HG03280 (cell line): ENCODE data around the gene MED12.
"Not testable (repeated sequence)": the region's sequence is repeated elsewhere in the genome, so short reads cannot be mapped to it uniquely, and the experiment has no call there.

ENCODE experiments used
- ATAC-seq: cut with Tn5 transposase; IDR thresholded peaks from one replicate; pipeline ENCODE4 v1.9.1; 2021; ENCODE audit warnings: mild to moderate bottlenecking, moderate library complexity; ENCODE audit not compliant: unreplicated experiment

The MED12 gene

DNA sequence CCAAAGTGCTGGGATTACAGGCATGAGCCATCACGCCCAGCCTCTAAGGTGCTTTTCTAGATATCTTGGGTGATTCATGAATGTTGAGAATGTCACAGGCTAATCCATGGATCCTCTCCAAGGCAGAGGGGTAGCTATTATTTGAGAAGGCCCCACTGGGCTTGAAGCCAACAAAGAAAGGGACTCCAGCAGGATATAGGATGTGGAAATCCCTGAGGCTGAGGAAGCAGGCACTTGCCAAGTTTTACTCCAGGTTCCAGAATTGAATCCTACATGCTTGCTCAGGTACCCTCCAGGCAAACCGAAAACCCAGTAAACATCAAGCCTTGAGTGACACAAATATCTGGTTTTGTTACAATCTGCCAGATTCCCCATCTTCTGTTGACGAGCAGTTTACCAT lies 42.1 kb downstream of the MED12 start:
- no peak for ATAC-seq

- ATAC-seq, result no peak
Observed at GRCh38 chrX:71162981-71163380, 44.6 kb downstream of the MED12 start.

DNA sequence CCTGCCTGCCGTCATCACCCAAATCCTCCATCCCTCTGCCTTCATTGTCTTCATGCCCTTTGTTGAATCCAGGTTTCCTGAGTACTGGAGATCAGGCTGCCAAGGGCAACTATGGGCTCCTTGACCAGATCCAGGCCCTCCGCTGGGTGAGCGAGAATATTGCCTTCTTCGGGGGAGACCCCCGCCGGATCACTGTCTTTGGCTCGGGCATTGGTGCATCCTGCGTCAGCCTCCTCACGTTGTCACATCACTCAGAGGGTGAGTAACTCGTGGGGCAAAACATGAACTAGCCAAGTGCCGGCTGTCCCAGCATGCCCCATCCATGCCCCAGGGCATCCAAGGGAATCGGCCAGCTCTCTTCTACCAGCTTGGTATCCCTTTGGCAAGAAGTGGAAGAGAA lies 45.7 kb downstream of the MED12 start:
- no peak for ATAC-seq

- no peak for ATAC-seq
Observed at GRCh38 chrX:71166461-71166860, 48.1 kb downstream of the MED12 start.

DNA sequence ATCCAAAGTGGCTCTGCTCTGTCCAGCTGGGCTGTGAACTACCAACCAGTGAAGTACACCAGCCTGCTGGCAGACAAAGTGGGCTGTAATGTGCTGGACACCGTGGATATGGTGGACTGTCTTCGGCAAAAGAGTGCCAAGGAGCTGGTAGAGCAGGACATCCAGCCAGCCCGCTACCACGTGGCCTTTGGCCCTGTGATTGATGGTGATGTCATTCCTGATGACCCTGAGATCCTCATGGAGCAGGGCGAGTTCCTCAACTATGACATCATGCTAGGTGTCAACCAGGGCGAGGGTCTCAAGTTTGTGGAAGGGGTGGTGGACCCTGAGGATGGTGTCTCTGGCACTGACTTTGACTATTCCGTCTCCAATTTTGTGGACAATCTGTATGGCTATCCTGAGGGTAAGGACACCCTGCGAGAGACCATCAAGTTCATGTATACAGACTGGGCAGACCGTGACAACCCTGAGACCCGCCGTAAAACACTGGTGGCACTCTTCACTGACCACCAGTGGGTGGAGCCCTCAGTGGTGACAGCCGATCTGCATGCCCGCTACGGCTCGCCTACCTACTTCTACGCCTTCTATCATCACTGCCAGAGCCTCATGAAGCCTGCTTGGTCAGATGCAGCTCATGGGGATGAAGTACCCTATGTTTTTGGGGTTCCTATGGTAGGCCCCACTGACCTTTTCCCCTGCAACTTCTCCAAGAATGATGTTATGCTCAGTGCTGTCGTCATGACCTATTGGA lies 48.8 kb downstream of the MED12 start:
- no peak for ATAC-seq

- no peak for ATAC-seq
Observed at GRCh38 chrX:71168134-71168533, 49.7 kb downstream of the MED12 start.

- ATAC-seq, result no peak
Observed at GRCh38 chrX:71169586-71169985, 51.2 kb downstream of the MED12 start.

GRCh38 chrX:71170660-71171059 lies 52.3 kb downstream of the MED12 start:
- ATAC-seq, result no peak

DNA sequence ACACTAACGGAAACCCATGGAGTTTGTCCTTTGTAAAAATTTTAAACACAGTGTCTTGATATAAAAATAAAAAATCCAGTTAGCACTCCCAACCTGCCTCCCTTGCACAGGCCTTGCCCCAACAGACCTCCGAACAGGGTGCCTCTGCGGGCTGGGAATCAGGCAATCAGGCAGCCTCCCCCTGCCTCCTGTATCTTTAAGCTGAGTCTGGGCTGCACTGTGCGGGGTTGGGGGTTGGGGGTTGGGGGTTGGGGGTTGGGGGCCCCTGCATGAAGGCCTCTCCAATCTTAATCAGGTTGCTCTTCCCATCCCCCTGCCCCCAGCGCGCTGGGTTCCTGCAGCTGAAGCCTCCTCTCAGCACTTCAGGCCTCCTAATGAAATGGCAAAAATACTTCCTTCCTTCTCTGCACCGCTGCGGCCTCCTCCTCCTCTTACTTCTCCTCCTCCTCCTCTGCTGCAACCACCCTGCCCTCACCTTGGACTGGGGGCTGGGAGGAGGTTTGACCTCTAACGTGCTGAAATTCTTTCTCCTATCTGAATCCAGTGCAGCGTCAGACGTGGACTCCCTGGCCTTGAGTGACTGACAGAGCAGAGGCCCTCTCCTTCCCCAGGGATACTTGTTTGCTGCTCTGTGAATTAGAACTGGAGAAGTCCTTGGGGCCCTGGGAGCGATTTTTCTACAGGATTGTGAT lies 52.9 kb downstream of the MED12 start:
- no peak for ATAC-seq

- ATAC-seq, result no peak
Observed at GRCh38 chrX:71173440-71173839, 55.0 kb downstream of the MED12 start.

DNA sequence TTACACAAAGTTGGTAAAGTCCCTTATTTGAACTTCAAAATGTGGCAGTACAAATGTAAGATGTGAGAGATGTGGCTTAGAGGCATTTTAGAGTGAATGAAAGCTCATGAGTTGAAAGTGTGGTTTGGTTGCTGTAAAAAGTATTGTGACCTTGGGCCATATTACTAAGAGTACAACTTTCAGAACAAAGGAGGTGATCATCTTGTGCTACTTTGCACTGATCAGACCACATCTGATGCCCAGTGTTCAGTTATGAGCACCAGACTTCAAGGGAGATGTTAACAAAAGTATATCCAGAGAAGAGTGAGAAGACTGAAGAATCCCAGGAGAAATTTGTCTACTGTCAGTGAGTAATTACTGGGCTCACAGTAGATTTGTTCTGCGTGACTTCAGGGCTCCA lies 56.4 kb downstream of the MED12 start:
- ATAC-seq, result no peak

DNA sequence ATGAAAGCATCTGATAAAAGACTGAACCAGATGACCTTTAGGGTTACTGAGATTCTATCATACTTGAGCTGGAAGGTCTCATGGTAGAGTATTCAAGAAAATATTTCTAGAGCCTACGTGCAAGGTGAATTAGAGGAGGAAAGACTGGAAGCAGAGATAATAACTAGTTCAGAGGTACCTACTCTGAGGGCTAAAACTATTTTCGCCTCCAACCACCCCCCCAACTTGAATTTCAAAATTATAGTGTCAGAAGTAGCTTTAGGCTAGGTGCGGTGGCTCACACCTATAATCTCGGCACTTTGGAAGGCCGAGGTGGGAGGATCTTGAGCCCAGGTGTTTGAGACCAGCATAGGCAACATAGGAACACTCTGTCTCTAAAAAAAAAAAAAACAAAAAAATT lies 57.1 kb downstream of the MED12 start:
- no peak for ATAC-seq

DNA sequence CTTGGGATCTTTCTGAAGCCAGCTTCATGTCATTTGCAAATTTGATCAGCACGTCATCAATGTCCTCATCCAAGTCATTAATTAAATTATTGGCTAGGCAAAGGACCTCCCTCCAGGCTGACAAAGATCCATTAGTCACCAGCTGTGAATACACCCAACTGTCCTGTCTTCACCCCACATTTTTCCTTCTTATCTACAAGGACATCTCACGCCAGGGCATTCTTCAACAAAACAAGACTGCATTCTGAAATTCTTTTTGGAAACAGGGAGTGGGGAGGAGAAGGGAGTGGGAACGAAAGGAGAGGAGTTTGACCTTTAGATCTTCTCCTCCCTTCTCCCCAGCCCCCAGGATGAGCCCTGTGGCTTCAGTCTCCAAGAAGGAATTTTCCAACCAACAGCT lies 58.9 kb downstream of the MED12 start:
- no peak for ATAC-seq

DNA sequence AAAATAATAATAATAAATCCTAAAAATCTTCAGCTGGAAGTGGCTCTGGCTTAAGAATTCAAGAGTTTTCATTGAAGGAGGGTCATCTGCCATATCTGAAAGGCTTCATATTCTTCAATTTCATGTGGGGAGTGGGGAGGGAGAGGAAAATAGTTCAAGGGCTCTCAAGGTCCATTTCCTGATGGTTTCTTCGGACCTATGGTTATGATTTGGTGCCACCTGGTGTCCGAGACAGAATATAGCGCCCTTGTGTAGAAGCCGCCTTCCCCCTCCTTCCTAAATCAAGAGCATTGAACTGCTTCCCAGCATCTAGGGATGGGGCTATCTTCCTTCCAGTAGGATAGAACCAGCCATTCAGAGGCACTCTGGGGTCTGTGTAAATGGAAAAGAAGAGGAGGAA lies 60.5 kb downstream of the MED12 start:
- ATAC-seq, result no peak

DNA sequence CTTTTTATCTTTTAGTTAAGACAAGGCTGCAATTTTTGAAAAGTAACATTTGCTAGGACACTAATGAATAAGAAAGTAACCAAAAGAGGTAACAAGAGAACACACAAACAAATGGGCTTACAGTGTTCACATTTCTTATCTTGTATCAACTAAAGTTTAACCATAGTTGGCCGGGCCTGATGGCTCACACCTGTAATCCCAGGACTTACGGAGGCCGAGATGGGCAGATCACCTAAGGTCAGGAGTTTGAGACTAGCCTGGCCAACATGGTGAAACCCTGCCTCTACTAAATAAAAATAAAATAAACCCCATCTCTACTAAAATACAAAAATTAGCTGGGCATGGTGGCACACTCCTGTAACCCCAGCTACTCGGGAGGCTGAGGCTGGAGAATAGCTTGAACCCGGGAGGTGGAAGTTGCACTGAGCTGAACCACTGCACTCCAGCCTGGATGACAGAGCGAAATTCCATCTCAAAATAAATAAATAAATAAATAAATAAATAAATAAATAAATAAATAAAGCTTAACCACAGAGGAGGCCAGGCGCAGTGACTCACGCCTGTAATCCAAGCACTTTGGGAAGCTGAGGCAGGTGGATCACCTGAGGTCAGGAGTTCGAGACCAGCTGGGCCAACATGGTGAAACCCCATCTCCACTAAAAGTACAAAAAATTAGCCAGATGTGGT lies 62.3 kb downstream of the MED12 start:
- not testable (repeated sequence) for ATAC-seq

DNA sequence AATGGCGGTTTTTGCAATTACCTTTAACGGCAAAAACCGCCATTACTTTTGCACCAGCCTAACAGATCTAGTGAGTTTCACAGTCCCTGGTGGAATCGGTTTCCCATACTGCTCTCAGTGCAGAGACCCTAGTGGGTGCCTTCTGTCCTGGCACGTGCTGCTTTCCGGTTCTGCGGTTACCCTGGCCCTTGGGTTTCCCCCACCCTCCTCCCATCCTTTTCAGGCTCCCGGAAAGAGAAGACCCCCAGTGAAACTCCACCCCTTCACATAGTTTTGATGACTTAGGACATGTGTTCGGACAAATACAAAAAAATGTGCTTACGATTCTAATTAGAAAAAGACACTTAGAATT lies 63.1 kb downstream of the MED12 start:
- peak; percentile 36 for ATAC-seq

GRCh38 chrX:71181910-71182799 lies 63.8 kb downstream of the MED12 start:
- ATAC-seq, result peak; percentile 89

DNA sequence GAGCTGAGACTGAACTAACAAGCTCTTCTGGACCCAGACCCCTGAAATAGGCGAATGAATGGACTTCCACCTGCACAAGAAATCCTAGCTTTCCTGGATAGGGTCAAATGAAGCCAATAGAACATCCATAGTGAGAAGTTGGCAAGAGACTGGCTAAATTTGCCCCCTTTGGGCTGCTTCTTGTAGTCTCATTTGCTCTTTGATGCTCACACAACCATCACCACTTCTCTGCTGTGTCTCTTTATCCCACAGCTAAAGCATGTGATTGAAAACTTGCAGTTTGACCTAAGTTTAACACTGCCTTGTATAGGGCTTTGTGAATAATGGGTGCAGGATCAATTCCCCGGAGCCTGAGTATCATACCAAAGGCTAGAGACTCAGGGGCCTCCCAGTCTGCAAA lies 64.5 kb downstream of the MED12 start:
- no peak for ATAC-seq

DNA sequence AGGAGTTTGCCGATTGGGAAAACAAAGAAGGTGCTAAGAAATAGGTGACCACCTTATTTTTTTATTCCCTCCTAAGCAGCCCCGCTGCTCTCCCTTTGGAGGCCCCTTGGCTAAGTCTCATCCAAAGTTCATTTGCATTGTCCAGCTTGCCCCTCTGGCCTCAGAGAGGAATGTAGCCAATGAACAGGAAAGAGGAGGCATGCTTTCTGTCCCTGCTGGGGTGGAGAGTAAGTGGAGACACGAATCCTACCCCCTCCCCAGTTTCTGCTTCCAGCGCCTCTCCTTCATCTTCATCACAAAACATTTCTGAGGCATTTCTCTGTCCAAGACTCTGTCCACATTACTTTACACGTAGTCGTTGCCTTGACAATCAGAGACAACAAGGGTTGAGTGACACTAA lies 64.9 kb downstream of the MED12 start:
- ATAC-seq, result no peak

DNA sequence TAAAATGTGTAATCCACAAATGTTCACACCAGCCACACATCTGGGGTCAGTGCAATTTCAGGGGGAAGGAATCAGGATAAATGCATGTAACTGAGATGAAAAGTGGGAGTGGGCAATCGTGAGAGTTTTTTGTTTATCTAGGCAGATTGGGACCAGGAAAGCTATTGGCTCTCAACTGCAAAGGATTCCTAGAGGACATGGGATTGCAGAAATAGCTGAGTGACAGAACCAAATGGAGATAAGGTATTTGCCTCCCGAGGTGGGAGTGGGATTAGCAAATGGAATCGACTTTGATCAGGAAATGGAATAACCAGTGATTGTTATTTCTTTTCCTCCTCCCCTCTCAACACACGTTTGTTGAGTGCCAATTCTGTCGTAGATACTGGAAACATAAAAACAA lies 65.7 kb downstream of the MED12 start:
- no peak for ATAC-seq

DNA sequence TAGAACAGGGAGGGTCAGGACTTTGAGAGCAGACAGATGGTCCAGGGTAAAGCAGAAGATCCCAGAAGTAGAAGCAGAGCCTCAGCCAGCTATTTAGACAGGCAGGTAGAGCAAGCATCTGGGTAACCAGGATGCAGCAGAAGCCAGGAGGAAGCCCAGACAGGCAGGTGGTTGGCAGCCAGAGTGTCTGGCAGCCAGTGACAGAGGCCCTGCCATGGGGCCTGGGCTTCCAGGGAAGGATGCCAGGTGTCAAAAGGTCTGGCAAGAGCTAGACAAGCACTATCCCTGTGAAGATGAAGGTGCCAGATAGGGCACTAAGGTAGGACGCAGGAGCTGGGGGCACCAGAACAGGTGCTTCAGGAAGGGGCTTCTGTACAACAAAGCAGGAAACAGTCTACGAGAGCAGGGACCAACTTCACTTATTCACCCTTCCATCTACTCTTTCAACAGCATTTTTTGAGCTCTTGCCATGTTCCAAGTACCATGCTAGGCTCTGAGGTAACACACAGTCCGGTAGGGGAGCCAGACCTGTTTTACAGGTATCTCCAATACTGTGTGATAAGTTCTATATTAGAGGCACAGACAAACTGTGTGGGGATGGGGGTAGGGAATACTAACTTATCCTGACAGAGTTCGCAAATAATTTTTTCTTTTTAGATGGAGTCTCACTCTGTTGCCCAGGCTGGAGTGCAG lies 66.6 kb downstream of the MED12 start:
- no peak for ATAC-seq
